NCI-H2196 (cell line): Measurements from ENCODE around the gene MOB2.
"Not testable (repeated sequence)": the region's sequence is repeated elsewhere in the genome, so short reads cannot be mapped to it uniquely, and the experiment has no call there.

Experiments used
- DNase-seq: peaks from one replicate; lab custom pipeline; 2025; ENCODE audit not compliant: unreplicated experiment; lab: John Stamatoyannopoulos, UW

Gene MOB2

GRCh38 chr11:1518301-1518700, 31.7 kb upstream of the MOB2 start:
- no peak for DNase-seq

DNA sequence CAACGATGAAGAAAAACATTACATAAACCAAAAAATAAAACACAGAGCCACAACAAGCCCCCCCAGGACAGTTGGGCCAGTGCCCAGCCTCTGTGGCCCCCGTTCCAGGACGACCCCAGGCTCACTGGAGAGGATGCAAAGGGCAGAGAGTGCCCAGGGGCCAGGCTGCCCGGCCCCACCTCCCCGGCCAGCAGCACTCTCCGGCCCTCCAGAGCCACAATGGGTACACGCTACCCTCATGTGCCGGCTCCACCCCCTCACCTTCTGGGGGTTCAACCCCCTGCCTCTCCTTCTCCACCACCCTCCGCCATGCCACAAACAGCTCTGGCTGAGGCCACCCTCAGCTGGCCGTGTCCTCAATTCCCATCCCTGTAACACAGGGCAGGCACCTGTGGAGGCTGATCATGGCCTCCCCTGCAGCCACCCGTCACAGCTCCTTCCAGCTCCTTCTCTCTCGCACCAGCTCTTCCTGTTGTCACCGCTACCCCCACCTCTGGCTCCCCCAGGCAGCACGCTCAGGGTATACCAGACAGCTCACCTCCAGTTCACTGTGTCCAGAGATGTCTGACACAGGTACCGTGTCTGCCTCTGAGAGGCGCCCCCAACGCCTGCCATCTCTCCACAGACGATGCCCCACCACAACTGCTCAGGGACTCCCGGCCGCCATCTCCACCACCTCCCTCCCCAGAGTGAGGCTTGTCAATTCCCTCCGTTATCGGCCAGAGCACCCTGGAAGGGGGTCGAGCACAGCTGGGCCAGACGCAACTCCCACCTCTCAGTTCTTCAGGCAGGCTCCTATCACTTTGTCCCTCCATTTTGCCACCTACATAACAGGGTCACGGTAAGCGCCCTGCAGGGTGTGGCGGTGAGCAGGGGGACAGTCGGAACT, 30.8 kb upstream of the MOB2 start:
- no peak for DNase-seq

DNA sequence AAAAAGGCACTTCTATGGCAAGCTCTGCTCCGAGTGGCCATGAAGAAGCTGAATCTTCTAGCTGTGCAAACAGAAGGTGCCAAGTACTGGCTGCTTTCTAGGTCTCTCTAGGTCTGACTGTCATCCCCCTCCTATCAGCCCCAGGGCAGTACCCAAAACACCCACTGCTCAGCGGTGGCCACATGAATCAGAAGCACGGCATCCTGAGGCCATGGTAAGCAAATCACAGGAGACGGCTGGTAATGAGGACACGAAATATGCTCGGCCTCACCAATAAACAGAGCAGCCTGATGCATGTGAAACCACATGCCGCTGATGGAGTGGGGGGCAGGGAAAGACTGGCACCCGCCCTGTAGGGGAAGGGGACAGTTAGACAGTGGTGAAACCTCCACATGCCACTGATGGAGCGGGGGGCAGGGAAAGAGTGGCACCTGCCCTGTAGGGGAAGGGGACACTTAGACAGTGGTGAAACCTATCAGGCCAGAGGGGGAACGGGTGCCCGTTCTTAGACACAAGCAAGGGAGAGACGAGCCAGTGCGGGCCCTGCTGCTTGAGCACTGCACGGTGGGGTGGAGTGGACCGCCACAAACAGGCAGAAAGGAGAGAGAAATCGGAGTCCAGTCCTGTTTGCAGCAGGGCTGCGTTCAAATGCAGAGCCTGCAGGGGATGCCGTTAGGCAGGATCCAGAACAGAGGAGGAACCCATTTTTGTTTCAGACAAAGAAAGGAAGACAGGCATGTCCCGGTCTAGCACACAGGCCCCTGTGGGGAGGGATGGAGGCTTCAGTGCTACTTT, 29.9 kb upstream of the MOB2 start:
- DNase-seq: no peak

DNA sequence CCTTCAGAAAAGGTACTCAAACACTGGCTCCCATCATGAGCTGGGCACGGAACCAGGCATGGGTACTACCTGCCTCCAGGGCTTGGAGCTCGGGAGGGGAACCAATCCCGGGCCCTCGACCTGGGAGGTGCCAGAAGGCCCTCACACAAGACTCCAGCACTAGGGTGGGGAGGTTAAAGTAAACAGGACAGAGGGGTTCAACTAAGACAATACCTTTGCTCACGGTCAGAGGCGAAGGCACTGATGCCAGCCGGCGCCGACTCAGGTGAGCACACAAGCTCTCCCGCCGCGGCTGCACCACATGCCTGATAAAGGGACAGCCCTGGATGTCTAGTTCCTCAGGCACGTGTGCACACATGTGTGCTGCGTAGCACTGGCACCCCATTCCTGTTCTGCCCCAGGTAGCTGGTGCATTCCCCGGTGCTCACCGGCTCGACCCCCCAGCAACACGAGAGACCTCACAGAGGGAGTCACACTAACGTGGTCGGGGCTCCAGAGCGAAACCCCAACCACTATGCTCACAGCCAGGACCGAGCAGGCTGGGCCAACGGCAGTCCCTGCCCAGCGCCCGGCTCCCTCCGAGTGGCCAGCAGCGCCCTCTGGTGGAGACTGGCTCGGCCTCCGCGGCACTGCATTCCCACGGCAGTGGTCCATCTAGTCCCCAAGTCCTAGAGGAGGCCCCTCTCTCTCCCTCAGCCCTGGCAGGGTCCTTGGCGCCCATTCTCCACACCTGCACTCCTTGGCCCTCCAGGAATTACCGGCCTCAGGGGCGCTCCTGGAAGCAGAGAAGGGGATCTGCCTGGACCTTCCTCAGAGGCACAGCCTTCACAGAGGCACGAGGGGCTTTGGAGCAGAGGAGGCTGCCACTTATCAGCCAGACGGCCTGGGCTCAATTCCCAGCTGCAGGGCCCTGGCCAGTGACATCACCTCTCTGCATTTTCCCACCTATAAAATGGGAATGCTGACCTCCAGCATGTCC, 28.8 kb upstream of the MOB2 start:
- DNase-seq: peak; percentile 85

GRCh38 chr11:1514336-1515061, 27.9 kb upstream of the MOB2 start:
- no peak for DNase-seq

DNA sequence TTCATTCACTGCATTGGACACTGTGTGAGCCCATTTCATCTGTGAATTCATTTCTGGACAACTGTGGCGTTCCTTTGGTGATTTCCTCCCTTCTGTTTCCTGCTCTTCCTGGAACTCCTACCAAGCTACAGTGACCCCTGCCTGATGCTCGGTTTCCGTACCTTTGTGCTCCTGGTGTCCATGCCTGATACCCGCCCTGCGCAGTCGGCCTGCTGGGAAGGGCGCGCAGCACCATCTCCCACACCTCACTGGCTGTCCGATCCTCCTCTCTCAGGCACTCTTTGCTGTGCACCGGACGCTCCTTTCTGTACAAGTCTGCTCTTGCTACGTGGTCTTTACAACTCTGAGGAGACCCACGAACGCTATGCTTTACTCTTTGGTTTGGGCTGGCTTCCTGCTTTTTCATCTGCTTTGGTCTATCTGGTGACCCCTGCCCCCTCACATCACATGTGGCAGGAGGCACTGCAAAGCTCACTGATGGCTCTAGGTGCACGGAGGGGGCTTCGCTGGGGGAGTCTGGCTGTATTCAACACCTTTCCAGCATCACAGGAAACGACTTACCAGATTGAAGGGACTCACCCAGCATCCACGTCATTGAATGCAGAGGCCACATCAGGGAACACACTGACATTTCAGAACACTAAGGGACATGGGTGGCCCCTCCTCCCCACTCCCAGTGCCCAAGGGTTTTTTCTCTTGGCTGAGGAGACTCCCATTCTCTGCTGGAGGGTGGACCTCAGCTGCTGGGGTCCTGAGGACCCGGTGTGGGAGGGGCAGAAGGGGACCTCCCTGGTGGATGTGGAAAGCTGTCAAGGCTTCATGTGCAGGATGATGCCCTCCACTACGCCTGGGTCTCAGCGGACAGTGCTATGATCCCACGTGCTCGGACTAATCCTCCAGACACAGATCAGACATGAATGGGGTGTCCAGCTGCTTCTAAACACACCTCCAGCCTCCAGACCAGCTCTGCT, 27.0 kb upstream of the MOB2 start:
- DNase-seq: no peak

- DNase-seq: peak; percentile 14
Observed at GRCh38 chr11:1512531-1513258, 26.1 kb upstream of the MOB2 start.

DNA sequence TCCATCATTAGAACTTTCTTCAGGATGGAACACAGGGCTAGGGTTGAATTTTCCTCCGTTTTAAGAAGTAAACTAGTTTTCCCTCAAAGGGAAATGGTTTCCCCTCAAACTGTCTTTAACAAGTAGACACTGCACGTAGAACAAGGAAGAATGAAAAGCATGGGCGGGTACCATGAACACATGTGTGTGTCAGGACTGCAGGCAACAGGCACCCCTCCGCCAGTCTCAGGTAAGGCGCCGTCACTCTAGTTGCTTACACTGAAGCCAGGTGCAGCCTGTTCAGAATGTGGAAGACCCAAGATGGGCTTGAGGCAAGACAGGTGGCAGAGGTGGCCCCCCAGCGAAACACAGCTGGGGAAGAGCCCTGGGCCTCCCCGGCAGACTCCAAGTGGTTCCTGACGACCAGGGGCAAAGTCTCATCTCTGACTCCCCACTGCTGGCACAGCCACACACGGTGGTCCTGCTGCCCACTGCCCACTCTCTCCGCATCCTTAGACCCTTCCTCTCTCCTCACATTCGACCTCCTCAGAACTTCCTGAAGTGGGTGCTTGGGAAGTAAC, 25.4 kb upstream of the MOB2 start:
- DNase-seq: no peak

DNA sequence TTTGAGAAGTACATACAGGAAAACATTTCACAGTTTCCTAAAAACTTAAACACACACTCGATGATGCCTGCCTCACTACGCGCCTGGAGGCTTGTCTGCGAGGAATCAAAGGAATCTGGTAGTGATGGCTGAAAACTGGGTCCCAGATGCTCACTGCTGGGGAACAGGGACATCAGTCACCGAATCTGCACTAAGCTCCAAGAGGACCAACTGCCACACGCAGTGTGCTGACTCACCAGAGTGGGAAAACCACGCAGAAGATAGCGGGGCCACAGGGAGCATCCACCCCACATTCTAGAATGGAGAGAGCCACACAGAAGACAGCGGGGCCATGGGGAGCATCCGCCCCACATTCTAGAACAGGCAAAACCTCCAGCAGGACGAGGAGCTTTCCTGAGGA, 24.3 kb upstream of the MOB2 start:
- DNase-seq: no peak

DNA sequence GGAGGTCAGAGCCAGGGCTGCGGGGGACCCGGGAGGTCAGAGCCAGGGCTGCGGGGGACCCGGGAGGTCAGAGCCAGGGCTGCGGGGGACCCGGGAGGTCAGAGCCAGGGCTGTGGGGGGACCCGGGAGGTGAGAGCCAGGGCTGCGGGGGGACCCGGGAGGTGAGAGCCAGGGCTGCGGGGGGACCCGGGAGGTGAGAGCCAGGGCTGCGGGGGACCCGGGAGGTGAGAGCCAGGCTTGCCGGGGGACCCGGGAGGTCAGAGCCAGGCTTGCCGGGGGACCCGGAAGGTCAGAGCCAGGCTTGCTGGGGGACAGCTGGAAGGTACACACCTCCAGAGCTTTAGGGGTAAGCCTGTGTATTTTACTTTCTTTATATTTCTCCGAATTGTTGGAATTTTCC, 23.8 kb upstream of the MOB2 start:
- DNase-seq: not testable (repeated sequence)

- no peak for DNase-seq
Observed at GRCh38 chr11:1509626-1510255, 23.2 kb upstream of the MOB2 start.

GRCh38 chr11:1508986-1509385, 22.4 kb upstream of the MOB2 start:
- no peak for DNase-seq

DNA sequence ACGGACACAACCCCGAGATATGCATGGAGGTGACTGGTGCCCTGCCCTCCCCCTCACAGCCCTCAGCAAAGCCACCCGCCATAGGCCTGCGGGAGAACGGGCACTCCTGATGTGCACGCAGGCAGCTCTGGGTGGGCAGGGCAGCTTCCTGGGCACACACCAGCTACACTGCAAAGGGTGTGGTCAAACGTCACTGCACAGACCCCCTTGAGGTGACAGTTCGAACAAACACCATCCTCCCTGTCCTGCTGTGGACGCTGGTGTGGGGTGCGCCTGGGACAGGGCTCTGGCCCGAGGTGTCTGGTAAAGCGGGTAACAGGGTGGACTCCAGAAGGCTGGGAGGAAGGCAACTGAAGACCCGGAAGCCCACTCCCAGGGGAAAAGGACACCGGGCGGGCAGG, 21.9 kb upstream of the MOB2 start:
- DNase-seq: no peak

- DNase-seq: no peak
Observed at GRCh38 chr11:1507381-1508140, 21.0 kb upstream of the MOB2 start.

DNA sequence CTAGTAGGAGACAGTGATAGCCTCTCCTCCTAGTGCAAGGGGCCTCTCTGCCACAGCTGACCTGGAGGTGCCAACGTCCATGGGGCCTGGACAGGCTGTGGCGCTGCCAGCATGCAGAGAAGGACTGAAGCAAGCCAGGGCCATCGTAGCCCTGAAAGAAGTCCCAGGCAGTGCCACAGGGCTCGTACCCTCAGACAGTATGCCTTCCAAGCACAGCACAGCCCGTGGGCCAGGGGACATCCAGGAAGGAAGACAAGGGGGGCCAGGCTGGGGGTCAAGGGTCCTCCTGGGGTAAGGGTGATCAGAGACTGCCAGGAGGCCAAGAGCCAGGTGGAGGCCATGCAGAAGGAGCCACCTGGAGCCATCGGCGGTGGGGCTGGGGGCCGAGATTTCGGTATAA, 20.4 kb upstream of the MOB2 start:
- no peak for DNase-seq

DNA sequence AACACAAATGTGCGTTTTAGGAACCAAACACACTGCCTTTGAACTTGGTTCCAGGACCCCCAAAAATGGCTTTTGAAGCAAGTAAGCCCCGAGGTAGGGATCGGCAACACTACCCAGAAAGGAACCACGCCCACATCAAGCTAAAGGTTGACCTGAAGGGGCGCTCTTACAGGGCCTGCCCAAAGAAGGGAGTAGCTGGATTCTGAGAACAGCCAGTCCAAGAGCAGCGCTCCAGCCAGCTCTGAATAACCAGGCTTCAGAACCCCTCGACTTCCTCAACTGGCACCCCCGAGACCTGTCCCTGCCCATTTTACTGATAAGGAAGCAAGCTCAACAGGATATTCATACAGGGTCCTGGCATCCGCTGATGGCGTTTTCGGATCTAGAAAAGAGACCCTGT, 18.9 kb upstream of the MOB2 start:
- no peak for DNase-seq
